HEK293T (cell line): ENCODE data around the gene AOPEP.

Experiments
- CTCF ChIA-PET: fragments of 350-600 bp; formaldehyde crosslinking; extraction: SDS; loops from one replicate; lab custom pipeline; 2021; ENCODE audit warnings: antibody characterized with exemption, inconsistent platforms; lab: Yijun Ruan, JAX
- POLR2A ChIA-PET: fragments of 350-600 bp; formaldehyde crosslinking; extraction: SDS; loops from one replicate; lab custom pipeline; 2020; ENCODE audit warnings: antibody characterized with exemption, inconsistent platforms; lab: Yijun Ruan, JAX
- DNase-seq: peaks from one replicate; pipeline ENCODE4 v3.0.0; 2012; ENCODE audit warnings: mixed read lengths; ENCODE audit errors: extremely low spot score
- ARNT ChIP-seq: fragments of 450-650 bp; IDR thresholded peaks from 2 replicates; pipeline ENCODE4 v1.6.1; 2017; ENCODE audit warnings: mild to moderate bottlenecking
- BHLHE40 ChIP-seq: fragments of 450-650 bp; IDR thresholded peaks from 2 replicates; pipeline ENCODE4 v1.6.1; 2016; ENCODE audit warnings: mild to moderate bottlenecking, moderate library complexity, borderline replicate concordance
- CTBP1 ChIP-seq: fragments of 450-650 bp; IDR thresholded peaks from 2 replicates; pipeline ENCODE4 v1.6.1; 2016; ENCODE audit warnings: borderline replicate concordance
- ELF4 ChIP-seq: fragments of 450-650 bp; IDR thresholded peaks from 2 replicates; pipeline ENCODE4 v1.6.1; 2017; ENCODE audit warnings: antibody characterized with exemption
- FOXA1 ChIP-seq: fragments of 450-650 bp; IDR thresholded peaks from 2 replicates; pipeline ENCODE4 v1.6.1; 2016; ENCODE audit warnings: mild to moderate bottlenecking
- FOXK2 ChIP-seq: fragments of 450-650 bp; IDR thresholded peaks from 2 replicates; pipeline ENCODE4 v1.6.1; 2016; ENCODE audit warnings: mild to moderate bottlenecking
- FOXM1 ChIP-seq: fragments of 450-650 bp; IDR thresholded peaks from 2 replicates; pipeline ENCODE4 v1.6.1; 2017; ENCODE audit warnings: mild to moderate bottlenecking, borderline replicate concordance
- HDGF ChIP-seq: fragments of 450-650 bp; IDR thresholded peaks from 2 replicates; pipeline ENCODE4 v1.6.1; 2017; ENCODE audit warnings: antibody characterized with exemption, borderline replicate concordance
- L3MBTL2 ChIP-seq: fragments of 450-650 bp; conservative IDR thresholded peaks from 2 replicates; pipeline ENCODE4 v1.6.1; 2016; ENCODE audit warnings: mild to moderate bottlenecking
- LEF1 ChIP-seq: fragments of 450-650 bp; IDR thresholded peaks from 2 replicates; pipeline ENCODE4 v1.6.1; 2017; ENCODE audit warnings: mild to moderate bottlenecking, borderline replicate concordance
- NFRKB ChIP-seq: fragments of 450-650 bp; IDR thresholded peaks from 2 replicates; pipeline ENCODE4 v1.6.1; 2016; ENCODE audit warnings: mild to moderate bottlenecking, moderate library complexity
- PKNOX1 ChIP-seq: fragments of 450-650 bp; IDR thresholded peaks from 2 replicates; pipeline ENCODE4 v1.6.1; 2016
- SP1 ChIP-seq: fragments of 450-650 bp; IDR thresholded peaks from 2 replicates; pipeline ENCODE4 v1.6.1; 2017
- SUZ12 ChIP-seq: fragments of 450-650 bp; IDR thresholded peaks from 2 replicates; pipeline ENCODE4 v1.6.1; 2016; ENCODE audit warnings: mild to moderate bottlenecking
- TARDBP ChIP-seq: fragments of 450-650 bp; IDR thresholded peaks from 2 replicates; pipeline ENCODE4 v1.6.1; 2016
- ZNF384 ChIP-seq: fragments of 450-650 bp; IDR thresholded peaks from 2 replicates; pipeline ENCODE4 v1.6.1; 2016

Gene AOPEP

GRCh38 chr9:94987731-94988130 is 261.2 kb downstream of the AOPEP start:
- no peak for TF ChIP-seq ARNT
- no peak for TF ChIP-seq ZNF384
- no peak for TF ChIP-seq TARDBP
- TF ChIP-seq NFRKB = no peak
- no peak for TF ChIP-seq PKNOX1
- TF ChIP-seq LEF1 = no peak
- TF ChIP-seq FOXA1 = no peak
- TF ChIP-seq SP1 = no peak
- no peak for TF ChIP-seq FOXM1
- no peak for TF ChIP-seq CTBP1
- no peak for TF ChIP-seq BHLHE40
- no peak for TF ChIP-seq L3MBTL2
- no peak for TF ChIP-seq HDGF
- TF ChIP-seq FOXK2 = no peak
- TF ChIP-seq ELF4 = no peak
- no peak for TF ChIP-seq SUZ12
- CTCF ChIA-PET = no interaction called here
- POLR2A ChIA-PET = no interaction called here
- no peak for DNase-seq

GRCh38 chr9:94990897-94991561 is 264.5 kb downstream of the AOPEP start:
- TF ChIP-seq PKNOX1 (no peak), SUZ12 (no peak), LEF1 (no peak), ELF4 (no peak), L3MBTL2 (no peak), BHLHE40 (no peak), CTBP1 (no peak), ARNT (no peak), NFRKB (no peak), FOXA1 (no peak), FOXK2 (no peak), ZNF384 (no peak), FOXM1 (no peak)
- POLR2A ChIA-PET = interaction anchor here (1.5 kb wide), 1 partner anchor 17 kb away, joined by 4 read pairs; no protein-coding TSS in a partner anchor
- CTCF ChIA-PET = no interaction called here
- no peak for DNase-seq

- TF ChIP-seq L3MBTL2 (no peak), FOXM1 (no peak), ZNF384 (no peak)
- POLR2A ChIA-PET = interaction anchor here (1.5 kb wide), 1 partner anchor 16 kb away, joined by 4 read pairs; no protein-coding TSS in a partner anchor
- CTCF ChIA-PET = interaction anchor here (0.6 kb wide), 1 partner anchor 202 kb away, joined by 3 read pairs; no protein-coding TSS in a partner anchor
- DNase-seq = no peak
These were observed 265.7 kb downstream of the AOPEP start for GRCh38 chr9:94991961-94992907.

- no peak for DNase-seq
- ChIA-PET CTCF (no interaction called here), POLR2A (no interaction called here)
- TF ChIP-seq L3MBTL2 = no peak
- TF ChIP-seq BHLHE40 = no peak
- TF ChIP-seq ZNF384 = no peak
- TF ChIP-seq FOXM1 = no peak
- no peak for TF ChIP-seq FOXA1
- no peak for TF ChIP-seq SP1
- TF ChIP-seq SUZ12 = no peak
- no peak for TF ChIP-seq NFRKB
- no peak for TF ChIP-seq LEF1
- TF ChIP-seq ELF4 = no peak
- TF ChIP-seq HDGF = no peak
- no peak for TF ChIP-seq CTBP1
- TF ChIP-seq ARNT = no peak
- no peak for TF ChIP-seq TARDBP
- TF ChIP-seq FOXK2 = no peak
- TF ChIP-seq PKNOX1 = no peak
These were observed 266.8 kb downstream of the AOPEP start for GRCh38 chr9:94993160-94993820.

GRCh38 chr9:94993821-94994165 is 267.3 kb downstream of the AOPEP start:
- ChIA-PET POLR2A (interaction anchor here (1.4 kb wide), 1 partner anchor 74 kb away, joined by 3 read pairs; no protein-coding TSS in a partner anchor), CTCF (no interaction called here)
- no peak for TF ChIP-seq SUZ12
- TF ChIP-seq L3MBTL2 = no peak
- no peak for TF ChIP-seq FOXK2
- no peak for TF ChIP-seq FOXM1
- TF ChIP-seq TARDBP = no peak
- no peak for DNase-seq
